Rectal smooth muscle tissue (tissue), 1 donor: Measurements from ENCODE around the gene C4orf17.

Experiments
- H3K27ac ChIP-seq: one replicate; pipeline ENCODE4 v1.7.0; 2013; ENCODE audit warnings: low read depth, low read length, inconsistent platforms
- H3K27me3 ChIP-seq: one replicate; pipeline ENCODE4 v1.7.0; 2013; ENCODE audit warnings: low read length; ENCODE audit not compliant: control insufficient read depth, insufficient read depth
- H3K36me3 ChIP-seq: one replicate; pipeline ENCODE4 v1.7.0; 2013; ENCODE audit warnings: low read length; ENCODE audit not compliant: control insufficient read depth, insufficient read depth
- H3K4me1 ChIP-seq: one replicate; pipeline ENCODE4 v1.7.0; 2013; ENCODE audit warnings: low read length; ENCODE audit not compliant: control insufficient read depth, insufficient read depth
- H3K4me3 ChIP-seq: one replicate; pipeline ENCODE4 v1.7.0; 2013; ENCODE audit warnings: low read length
- H3K9ac ChIP-seq: one replicate; pipeline ENCODE4 v1.7.0; 2013; ENCODE audit warnings: low read length

Gene C4orf17

GRCh38 chr4:99591757-99592156, 80.9 kb downstream of the C4orf17 start:
- Histone ChIP-seq H3K27ac (no peak overlapping the region), H3K9ac (no peak overlapping the region), H3K36me3 (no peaks in the 10 kb centered on the region), H3K27me3 (no peaks in the 10 kb centered on the region), H3K4me1 (no peaks in the 10 kb centered on the region), H3K4me3 (no peak overlapping the region)
